Brain pericyte (primary cell): ENCODE results near the gene ZNF532.
"Not testable (repeated sequence)": the region's sequence is repeated elsewhere in the genome, so short reads cannot be mapped to it uniquely, and the experiment has no call there.

Experiments
- DNase-seq: peaks from one replicate; pipeline ENCODE4 v3.0.0-alpha.2; 2012; ENCODE audit warnings: low read depth, low spot score

Gene ZNF532

GRCh38 chr18:58850786-58851469, 13.7 kb upstream of the ZNF532 start:
- DNase-seq = no peak

GRCh38 chr18:58851856-58852255, 12.8 kb upstream of the ZNF532 start:
- DNase-seq = no peak

GRCh38 chr18:58852629-58853028, 12.0 kb upstream of the ZNF532 start:
- DNase-seq = no peak

GRCh38 chr18:58853561-58853960, 11.1 kb upstream of the ZNF532 start:
- DNase-seq = no peak

GRCh38 chr18:58855521-58855920, 9.2 kb upstream of the ZNF532 start:
- not testable (repeated sequence) for DNase-seq

- no peak for DNase-seq
Measured at GRCh38 chr18:58856881-58857280, 7.8 kb upstream of the ZNF532 start.

GRCh38 chr18:58858591-58859468, 5.8 kb upstream of the ZNF532 start:
- no peak for DNase-seq

- no peak for DNase-seq
Measured at GRCh38 chr18:58859907-58860306, 4.8 kb upstream of the ZNF532 start.

- DNase-seq = no peak
Measured at GRCh38 chr18:58860747-58861231, 3.9 kb upstream of the ZNF532 start.

GRCh38 chr18:58861353-58861752, 3.3 kb upstream of the ZNF532 start:
- DNase-seq = no peak

- DNase-seq = no peak
Measured at GRCh38 chr18:58861861-58862301, 2.8 kb upstream of the ZNF532 start.

GRCh38 chr18:58862356-58862755, 2.3 kb upstream of the ZNF532 start:
- no peak for DNase-seq

GRCh38 chr18:58862851-58863538, 1.7 kb upstream of the ZNF532 start:
- DNase-seq = peak; percentile 32

- no peak for DNase-seq
Measured at GRCh38 chr18:58863539-58864145, 1.0 kb upstream of the ZNF532 start.

- DNase-seq = no peak
Measured at GRCh38 chr18:58865033-58865590, 435 bp downstream of the ZNF532 start.

GRCh38 chr18:58865701-58866065, 1.0 kb downstream of the ZNF532 start:
- DNase-seq = no peak

- no peak for DNase-seq
Measured at GRCh38 chr18:58866066-58866772, 1.5 kb downstream of the ZNF532 start.

GRCh38 chr18:58866773-58867150, 2.1 kb downstream of the ZNF532 start:
- no peak for DNase-seq

GRCh38 chr18:58867281-58867961, 2.7 kb downstream of the ZNF532 start:
- DNase-seq = no peak

- DNase-seq = no peak
Measured at GRCh38 chr18:58868440-58868839, 3.8 kb downstream of the ZNF532 start.
